Skeletal muscle satellite cell (primary cell): ENCODE data around the gene RELL1.

Source experiments
- H3K27me3 ChIP-seq: 2 replicates; pipeline ENCODE4 v1.7.0; 2013; ENCODE audit warnings: low read length; ENCODE audit not compliant: control insufficient read depth, insufficient read depth
- H3K36me3 ChIP-seq: 2 replicates; pipeline ENCODE4 v1.7.0; 2013; ENCODE audit warnings: mild to moderate bottlenecking, control low read depth, low read length; ENCODE audit not compliant: insufficient read depth
- H3K4me1 ChIP-seq: 2 replicates; pipeline ENCODE4 v1.7.0; 2013; ENCODE audit warnings: low read length; ENCODE audit not compliant: control insufficient read depth, insufficient read depth
- H3K4me2 ChIP-seq: 2 replicates; pipeline ENCODE4 v1.7.0; 2013; ENCODE audit warnings: mild to moderate bottlenecking, low read length
- H3K4me3 ChIP-seq: 2 replicates; pipeline ENCODE4 v1.7.0; 2013; ENCODE audit warnings: low read length
- H3K9ac ChIP-seq: 2 replicates; pipeline ENCODE4 v1.7.0; 2013; ENCODE audit warnings: mild to moderate bottlenecking, low read depth, low read length, moderate library complexity
- H3K9me3 ChIP-seq: replicated peaks from 2 replicates; pipeline ENCODE4 v1.7.0; 2013; ENCODE audit warnings: mild to moderate bottlenecking, control low read depth, low read length

Gene RELL1

DNA sequence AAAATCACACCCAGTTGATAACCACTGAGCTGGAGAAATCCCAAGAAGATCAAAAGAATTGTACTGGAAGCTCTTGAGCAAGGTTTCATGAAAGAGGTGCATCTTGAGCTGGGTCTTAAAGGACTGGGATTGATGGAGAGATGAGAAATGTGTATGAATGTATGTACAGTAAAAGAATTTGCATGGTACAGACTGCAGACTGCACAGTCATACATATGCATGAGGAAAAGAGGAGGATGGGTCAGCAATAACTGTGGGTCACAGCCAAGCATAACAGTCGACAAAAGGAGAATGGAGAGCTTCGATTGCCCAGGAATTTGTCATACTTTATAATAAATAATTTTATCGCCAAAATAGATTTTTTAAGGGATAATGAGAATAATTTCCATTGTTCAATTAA is 4.8 kb upstream of the RELL1 start:
- H3K27me3 ChIP-seq: no peaks in the 10 kb centered on the region
- no peaks in the 10 kb centered on the region for H3K36me3 ChIP-seq
- H3K9ac ChIP-seq: no peak overlapping the region
- H3K4me1 ChIP-seq: peaks cover 21% of the 10 kb centered on the region
- no peaks in the 10 kb centered on the region for H3K9me3 ChIP-seq
- no peak overlapping the region for H3K4me2 ChIP-seq
- H3K4me3 ChIP-seq: no peak overlapping the region

DNA sequence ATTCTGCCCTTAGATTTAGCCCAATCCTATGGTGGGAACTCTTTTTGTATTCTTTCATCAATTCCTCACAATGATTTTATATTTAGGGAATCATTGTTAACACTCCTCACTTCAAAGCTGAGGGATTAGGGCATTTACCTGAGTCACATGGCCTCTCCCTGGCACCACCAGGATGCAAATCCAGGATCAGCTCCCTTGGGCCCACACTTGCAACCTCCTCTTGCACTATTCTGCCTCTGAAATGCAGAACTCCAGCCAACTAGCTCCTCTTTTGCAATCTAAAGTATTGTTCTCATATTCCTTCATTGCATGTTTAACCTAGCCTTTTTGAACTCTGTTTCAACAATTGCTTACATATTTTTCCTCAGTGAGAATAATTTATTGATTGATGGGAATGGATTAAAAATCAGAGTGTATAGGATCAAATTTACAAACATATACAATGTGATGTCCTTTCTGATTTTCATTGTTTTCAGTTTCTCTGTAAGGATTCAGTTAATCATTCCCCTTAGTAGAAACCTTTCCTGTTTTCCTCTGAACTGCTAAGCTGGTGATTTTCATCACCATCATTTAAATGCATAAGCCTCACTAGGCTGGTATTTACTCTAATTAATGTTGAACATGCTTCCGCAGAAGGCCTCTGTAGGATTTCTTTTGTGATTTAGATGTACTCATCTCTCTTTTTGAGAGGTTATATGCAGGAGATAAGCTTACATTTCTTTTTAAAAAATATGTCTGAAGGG is 3.3 kb upstream of the RELL1 start:
- Histone ChIP-seq H3K4me1 (peaks cover 27% of the 10 kb centered on the region), H3K4me3 (no peak overlapping the region), H3K27me3 (no peaks in the 10 kb centered on the region), H3K9me3 (no peaks in the 10 kb centered on the region), H3K4me2 (no peak overlapping the region), H3K36me3 (no peaks in the 10 kb centered on the region), H3K9ac (no peak overlapping the region)

DNA sequence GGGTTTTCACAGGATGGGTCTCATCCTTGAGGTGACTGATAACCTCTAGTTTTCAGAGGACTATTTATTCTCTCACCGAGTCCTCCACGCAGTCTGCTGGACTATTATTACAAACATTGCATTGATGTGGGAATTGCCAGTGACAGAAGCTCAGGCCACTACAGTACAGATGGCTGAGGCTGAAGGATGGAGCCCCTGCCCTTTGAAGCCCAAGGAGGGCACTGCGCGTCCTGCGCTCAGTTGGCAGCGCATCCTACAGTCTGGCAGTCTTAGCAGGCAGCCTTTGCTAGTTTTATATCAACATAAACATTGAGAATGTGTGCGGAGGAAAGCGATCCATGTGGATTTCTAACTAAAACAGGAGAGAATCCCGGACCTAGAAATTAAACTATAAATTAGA is 1.5 kb upstream of the RELL1 start:
- no peak overlapping the region for H3K9ac ChIP-seq
- H3K4me3 ChIP-seq: no peak overlapping the region
- peaks cover 16% of the 10 kb centered on the region for H3K4me1 ChIP-seq
- H3K9me3 ChIP-seq: no peaks in the 10 kb centered on the region
- no peak overlapping the region for H3K4me2 ChIP-seq
- no peaks in the 10 kb centered on the region for H3K36me3 ChIP-seq
- no peaks in the 10 kb centered on the region for H3K27me3 ChIP-seq

DNA sequence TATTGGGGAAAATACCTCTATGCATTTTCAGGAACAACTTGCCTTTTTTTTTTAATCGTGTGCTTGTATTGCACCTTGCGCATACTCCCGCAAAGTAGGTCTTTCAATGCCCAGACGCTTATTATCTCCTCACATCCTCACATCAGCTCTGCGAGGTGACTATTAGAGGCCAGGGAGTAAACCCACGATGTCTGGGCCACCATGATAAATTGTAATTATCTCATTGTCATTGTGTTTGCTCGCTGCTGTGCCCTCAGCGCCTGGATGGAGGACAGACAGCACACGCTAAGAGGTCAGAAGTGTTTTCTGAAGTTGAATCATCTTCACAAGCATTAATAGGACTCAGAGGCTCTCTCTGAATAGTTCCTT is 1.0 kb upstream of the RELL1 start:
- Histone ChIP-seq H3K4me3 (peak overlapping the region; percentile 97), H3K9me3 (no peaks in the 10 kb centered on the region), H3K9ac (peak overlapping the region; percentile 80), H3K36me3 (no peaks in the 10 kb centered on the region), H3K4me1 (peaks cover 17% of the 10 kb centered on the region), H3K4me2 (peak overlapping the region; percentile 82), H3K27me3 (no peaks in the 10 kb centered on the region)

DNA sequence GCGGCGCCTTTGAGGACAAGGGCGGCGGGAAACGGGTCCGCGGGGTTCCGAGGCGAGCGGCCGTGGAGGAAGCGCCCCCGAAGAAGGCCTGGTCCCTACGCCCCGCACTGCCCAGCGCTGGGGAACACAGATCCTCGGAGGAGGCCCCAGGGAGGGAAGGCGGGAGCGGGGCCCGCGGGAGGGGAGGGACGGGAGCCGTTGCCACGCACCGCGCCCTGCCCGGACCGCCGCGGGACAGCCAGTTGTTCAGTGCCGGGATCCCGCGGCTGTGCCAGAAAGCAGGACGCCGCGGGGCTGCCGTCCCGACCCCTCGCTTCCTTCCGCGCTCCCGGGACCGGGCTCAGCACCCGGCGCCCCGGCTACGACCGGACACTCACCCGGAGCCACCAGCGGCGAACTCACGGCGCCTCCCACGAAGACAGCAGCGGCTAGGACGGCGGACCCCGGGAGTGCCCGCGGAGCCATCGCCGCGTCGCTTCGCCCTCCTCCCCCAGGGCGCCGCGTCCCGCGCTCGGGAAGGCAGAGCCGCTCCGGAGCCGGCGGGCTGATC is 278 bp downstream of the RELL1 start:
- Histone ChIP-seq H3K4me1 (peaks cover 17% of the 10 kb centered on the region), H3K4me2 (peak overlapping the region; percentile 82), H3K9me3 (no peaks in the 10 kb centered on the region), H3K27me3 (no peaks in the 10 kb centered on the region), H3K9ac (peak overlapping the region; percentile 97), H3K36me3 (no peaks in the 10 kb centered on the region), H3K4me3 (peak overlapping the region; percentile 97)

DNA sequence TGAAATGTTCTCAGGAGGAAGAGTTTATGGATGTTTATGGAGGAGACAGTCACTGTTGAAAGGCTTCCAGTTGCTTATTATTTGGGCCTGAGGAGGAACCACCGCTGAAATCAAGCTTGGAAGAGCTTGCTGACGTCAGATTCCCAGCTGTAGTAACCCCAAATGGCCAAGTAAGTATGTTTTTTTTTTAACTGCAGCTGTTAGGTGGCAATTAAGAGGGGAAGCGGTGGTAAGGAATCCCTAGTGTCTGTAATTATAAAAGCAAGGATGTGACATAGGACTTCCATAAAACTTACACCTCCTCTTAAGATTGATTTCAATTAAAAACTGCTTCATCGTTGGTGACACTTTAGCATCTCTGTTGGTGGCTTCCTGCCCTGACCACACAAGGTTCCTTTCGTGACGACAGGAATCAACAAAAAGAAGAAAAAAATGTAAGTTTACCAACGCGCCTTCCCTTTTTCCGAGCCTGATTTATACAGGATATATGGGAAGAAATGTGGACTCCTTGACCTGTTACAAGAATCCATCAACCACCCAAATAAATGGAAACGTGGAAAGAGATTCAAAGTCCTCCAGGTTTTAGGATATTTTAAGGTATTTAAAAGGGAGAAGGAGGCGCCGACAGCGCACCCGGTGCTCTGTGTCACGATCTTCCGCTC is 884 bp downstream of the RELL1 start:
- H3K36me3 ChIP-seq: no peaks in the 10 kb centered on the region
- peaks cover 17% of the 10 kb centered on the region for H3K4me1 ChIP-seq
- H3K4me3 ChIP-seq: peak overlapping the region; percentile 97
- H3K27me3 ChIP-seq: no peaks in the 10 kb centered on the region
- peak overlapping the region; percentile 82 for H3K4me2 ChIP-seq
- peak overlapping the region; percentile 97 for H3K9ac ChIP-seq
- no peaks in the 10 kb centered on the region for H3K9me3 ChIP-seq

DNA sequence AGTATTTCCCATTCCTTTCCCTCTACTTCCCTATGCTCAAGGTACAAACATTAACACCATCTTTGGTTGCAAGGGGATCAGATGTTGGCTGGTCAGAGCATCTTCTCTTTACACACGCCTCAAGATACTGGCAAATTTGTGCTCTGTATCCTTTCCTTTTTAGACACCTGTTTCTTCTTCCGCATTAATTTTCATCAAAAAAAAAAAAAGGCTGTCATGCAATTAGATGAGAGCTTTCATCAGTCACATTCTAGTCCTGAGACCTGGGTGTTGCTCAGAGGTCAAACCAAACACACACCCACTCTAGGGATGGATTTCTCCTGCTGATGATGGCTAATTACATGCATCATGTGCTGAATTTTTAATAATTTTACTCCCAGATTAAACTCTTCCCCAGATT is 2.0 kb downstream of the RELL1 start:
- peak overlapping the region; percentile 82 for H3K4me2 ChIP-seq
- no peak overlapping the region for H3K9ac ChIP-seq
- no peak overlapping the region for H3K4me3 ChIP-seq
- peaks cover 21% of the 10 kb centered on the region for H3K4me1 ChIP-seq
- no peaks in the 10 kb centered on the region for H3K36me3 ChIP-seq
- no peaks in the 10 kb centered on the region for H3K27me3 ChIP-seq
- no peaks in the 10 kb centered on the region for H3K9me3 ChIP-seq

DNA sequence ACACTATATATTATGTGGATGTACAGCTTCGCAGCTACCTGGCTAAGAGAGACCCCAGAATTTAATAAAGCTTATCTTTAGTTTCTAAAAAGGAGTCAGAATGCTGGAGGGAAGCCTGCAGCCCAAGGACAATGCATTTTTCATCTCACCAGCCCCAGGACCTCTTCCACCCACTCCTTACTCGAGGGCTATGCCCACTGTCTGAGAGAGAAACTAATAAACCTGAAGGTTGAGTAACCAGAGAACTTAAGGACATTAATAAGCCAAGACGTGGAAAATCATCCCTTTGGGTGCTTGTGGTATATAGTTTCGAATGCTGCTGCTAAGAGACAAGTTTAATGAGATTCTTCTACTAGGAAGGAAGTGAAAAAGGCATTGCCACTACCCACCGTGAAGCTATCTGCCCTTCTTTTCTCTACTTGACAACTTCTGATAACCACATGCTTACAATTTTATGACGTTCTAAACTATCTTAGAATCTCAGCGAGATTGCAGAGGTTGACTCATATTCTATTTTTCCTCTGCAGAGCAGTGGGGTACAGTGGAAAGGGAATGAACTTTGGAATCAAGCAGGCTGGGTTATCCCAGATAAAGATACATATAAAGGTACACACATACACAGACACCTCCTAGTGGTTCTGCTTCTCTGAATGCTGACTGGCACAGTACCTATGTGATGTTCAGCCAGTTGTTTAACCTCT is 3.3 kb downstream of the RELL1 start:
- Histone ChIP-seq H3K4me1 (peaks cover 31% of the 10 kb centered on the region), H3K9ac (no peak overlapping the region)

DNA sequence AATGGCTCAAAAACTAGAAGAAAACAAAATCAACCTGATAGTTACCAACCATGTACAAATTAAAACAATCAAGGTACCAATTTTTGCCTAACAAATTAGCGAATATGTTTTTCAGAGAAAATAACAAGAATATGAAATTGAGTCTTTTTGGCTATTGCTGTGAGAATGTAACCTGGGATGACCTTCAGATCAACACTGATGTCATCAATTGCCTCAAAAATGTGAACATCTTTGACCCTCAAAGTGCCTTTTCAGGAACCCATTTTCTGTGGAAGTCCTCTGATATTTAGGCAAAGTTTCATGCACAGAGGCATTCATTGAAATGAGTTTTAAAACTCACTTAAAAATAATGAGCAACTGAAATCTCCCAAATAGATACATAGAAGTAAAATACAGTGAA is 6.1 kb downstream of the RELL1 start:
- H3K4me2 ChIP-seq: no peak overlapping the region
- no peaks in the 10 kb centered on the region for H3K27me3 ChIP-seq
- no peak overlapping the region for H3K4me3 ChIP-seq
- H3K4me1 ChIP-seq: peaks cover 22% of the 10 kb centered on the region
- no peaks in the 10 kb centered on the region for H3K9me3 ChIP-seq
- no peaks in the 10 kb centered on the region for H3K36me3 ChIP-seq
- no peak overlapping the region for H3K9ac ChIP-seq

More for the DNA sequence above, 3.3 kb downstream of the RELL1 start:
- Histone ChIP-seq H3K4me2 (no peak overlapping the region), H3K27me3 (no peaks in the 10 kb centered on the region), H3K36me3 (no peaks in the 10 kb centered on the region), H3K9me3 (no peaks in the 10 kb centered on the region), H3K4me3 (no peak overlapping the region)

DNA sequence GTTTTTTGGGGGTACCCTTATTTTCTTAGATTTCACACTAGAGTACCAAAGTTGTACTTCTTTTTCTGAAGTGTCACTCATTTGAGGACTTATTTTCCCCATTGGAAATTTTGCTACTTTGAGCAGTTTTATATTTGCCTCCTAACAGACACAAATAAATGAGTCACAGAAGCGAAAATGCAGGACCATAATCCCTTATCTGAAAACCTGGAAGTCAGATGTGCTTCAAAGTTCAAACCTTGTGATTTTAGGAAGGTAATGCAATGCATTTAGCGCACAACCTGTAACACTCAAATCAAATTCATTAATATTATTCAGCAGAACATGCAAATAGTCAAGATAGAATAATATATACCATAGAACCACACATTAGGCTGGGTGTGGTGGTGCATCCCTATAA is 6.9 kb downstream of the RELL1 start:
- H3K36me3 ChIP-seq: no peaks in the 10 kb centered on the region
- no peak overlapping the region for H3K4me2 ChIP-seq
- H3K27me3 ChIP-seq: no peaks in the 10 kb centered on the region
- no peak overlapping the region for H3K9ac ChIP-seq
- H3K4me3 ChIP-seq: no peak overlapping the region
- H3K9me3 ChIP-seq: no peaks in the 10 kb centered on the region
- peaks cover 17% of the 10 kb centered on the region for H3K4me1 ChIP-seq

DNA sequence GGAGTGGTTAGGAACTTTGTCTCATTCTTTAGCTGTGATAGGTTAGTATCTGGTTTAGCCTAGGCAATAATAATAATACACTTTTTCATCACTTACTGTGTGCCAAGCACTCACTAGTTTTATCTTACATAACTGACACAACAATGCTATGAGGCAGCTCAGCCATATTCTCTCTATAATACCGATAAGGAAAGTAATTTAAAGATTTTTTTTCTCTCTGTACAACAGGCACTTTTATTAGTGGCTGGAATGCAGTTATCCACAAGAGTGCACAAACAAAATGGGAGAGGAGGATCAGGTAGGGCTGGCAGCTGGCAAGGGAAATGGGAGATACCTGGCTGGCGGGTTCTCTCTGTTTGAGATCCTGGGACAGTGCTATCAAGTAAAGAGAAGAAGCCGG is 7.6 kb downstream of the RELL1 start:
- H3K4me3 ChIP-seq: no peak overlapping the region
- no peaks in the 10 kb centered on the region for H3K27me3 ChIP-seq
- no peak overlapping the region for H3K9ac ChIP-seq
- H3K9me3 ChIP-seq: no peaks in the 10 kb centered on the region
- H3K4me2 ChIP-seq: no peak overlapping the region
- no peaks in the 10 kb centered on the region for H3K36me3 ChIP-seq
- peaks cover 17% of the 10 kb centered on the region for H3K4me1 ChIP-seq
